H1 (cell line): ENCODE data around the gene POLE. TPM values are rescaled to one million over a fixed set of nuclear protein-coding genes. Genes with fewer than 3 reads are reported as not detected.

Experiments
- CTCF ChIA-PET: fragments of 300-600 bp; sonication (Branson Sonifier 250); formaldehyde crosslinking; loops from one replicate; lab custom pipeline; 2021; ENCODE audit not compliant: partially characterized antibody; lab: Charles Lee
- POLR2A ChIA-PET: fragments of 300-600 bp; sonication (Branson Sonifier 250); formaldehyde crosslinking; loops from one replicate; lab custom pipeline; 2021; ENCODE audit warnings: inconsistent platforms; ENCODE audit not compliant: partially characterized antibody; lab: Charles Lee
- DNase-seq, 2 experiments: peaks; one replicate each; pipeline versions ENCODE4 v3.0.0 to v3.0.0-alpha.2; 2010 to 2022; ENCODE audit warnings: low spot score in 2 of 2, low read depth in 1 of 2, mixed read lengths in 1 of 2
- FAIRE-seq: peaks from 2 replicates; lab custom pipeline; 2011; peaks lifted over from hg19 to GRCh38; lab: Jason Lieb, UNC
- H2AFZ ChIP-seq: 2 replicates; pipeline ENCODE4 v1.8.1; 2012; ENCODE audit warnings: low read length, inconsistent platforms
- H2AK5ac ChIP-seq: 2 replicates; pipeline ENCODE4 v1.6.1; 2013; ENCODE audit warnings: low read depth, low read length
- H2BK120ac ChIP-seq: replicated peaks from 2 replicates; pipeline ENCODE3; 2013; ENCODE audit warnings: low read depth, low read length, inconsistent platforms
- H2BK12ac ChIP-seq: 2 replicates; pipeline ENCODE4 v1.6.1; 2013; ENCODE audit warnings: low read depth, low read length
- H2BK15ac ChIP-seq: 2 replicates; pipeline ENCODE4 v1.6.1; 2013; ENCODE audit warnings: low read length
- H2BK20ac ChIP-seq: 2 replicates; pipeline ENCODE4 v1.6.1; 2013; ENCODE audit warnings: low read length
- H2BK5ac ChIP-seq: 2 replicates; pipeline ENCODE4 v1.6.1; 2013; ENCODE audit warnings: low read depth, low read length
- H3K14ac ChIP-seq: 2 replicates; pipeline ENCODE4 v1.6.1; 2013; ENCODE audit warnings: inconsistent platforms; ENCODE audit not compliant: insufficient read length
- H3K18ac ChIP-seq: 2 replicates; pipeline ENCODE4 v1.6.1; 2013; ENCODE audit warnings: low read length; ENCODE audit errors: extremely low read depth
- H3K23ac ChIP-seq: 2 replicates; pipeline ENCODE4 v1.6.1; 2013; ENCODE audit warnings: inconsistent platforms; ENCODE audit not compliant: insufficient read length
- H3K23me2 ChIP-seq: 2 replicates; pipeline ENCODE4 v1.6.1; 2013; ENCODE audit warnings: low read depth, low read length
- H3K27ac ChIP-seq: 2 replicates; pipeline ENCODE4 v1.6.1; 2011; ENCODE audit warnings: low read depth, low read length, inconsistent platforms
- H3K27me3 ChIP-seq, 4 experiments: replicated peaks in 1 of 4; 1 replicate in 1 of 4; 2 replicates in 3 of 4; pipeline versions ENCODE4 v1.6.1 to v1.8.1; 2011 to 2013; ENCODE audit warnings: low read length in 3 of 4, mild to moderate bottlenecking in 3 of 4, inconsistent platforms in 2 of 4, mixed read lengths in 2 of 4, moderate library complexity in 1 of 4; ENCODE audit not compliant: control insufficient read depth in 3 of 4, insufficient read depth in 3 of 4; ENCODE audit errors: extremely low read depth in 1 of 4
- H3K36me3 ChIP-seq, 4 experiments: 2 replicates each; pipeline versions ENCODE4 v1.6.1 to v1.8.1; 2011 to 2013; ENCODE audit warnings: mild to moderate bottlenecking in 4 of 4, low read length in 3 of 4, moderate library complexity in 2 of 4, control low read depth in 1 of 4, inconsistent platforms in 1 of 4; ENCODE audit not compliant: insufficient read depth in 4 of 4, control insufficient read depth in 2 of 4
- H3K4ac ChIP-seq: replicated peaks from 2 replicates; pipeline ENCODE3; 2013; ENCODE audit warnings: low read length, low read depth, mixed read lengths, inconsistent platforms; ENCODE audit not compliant: insufficient read length
- H3K4me1 ChIP-seq, 4 experiments: replicated peaks in 1 of 4; 1 replicate in 1 of 4; 2 replicates in 3 of 4; pipeline versions ENCODE4 v1.6.1 to v1.8.1; 2011 to 2013; ENCODE audit warnings: low read length in 3 of 4, inconsistent platforms in 2 of 4, mixed read lengths in 1 of 4; ENCODE audit not compliant: insufficient read depth in 4 of 4, control insufficient read depth in 3 of 4
- H3K4me2 ChIP-seq, 2 experiments: 2 replicates each; pipeline versions ENCODE4 v1.6.1 to v1.8.1; 2011 to 2013; ENCODE audit warnings: low read depth in 2 of 2, low read length in 2 of 2, control low read depth in 1 of 2, inconsistent platforms in 1 of 2, mild to moderate bottlenecking in 1 of 2; ENCODE audit not compliant: insufficient read depth in 1 of 2
- H3K4me3 ChIP-seq, 4 experiments: fragments of 200-600, 300-600 bp in 1 of 4; sonication (generic), shearing (Covaris generic), sonication (Bioruptor Twin) in 1 of 4; 2 replicates each; pipeline versions ENCODE4 v1.5.1 to v1.8.1; 2011 to 2016; ENCODE audit warnings: low read length in 4 of 4, low read depth in 3 of 4, control low read depth in 2 of 4, inconsistent platforms in 2 of 4, mild to moderate bottlenecking in 2 of 4, mixed read lengths in 1 of 4, moderate library complexity in 1 of 4; ENCODE audit not compliant: insufficient read depth in 2 of 4; ENCODE audit errors: extremely low read depth in 1 of 4
- H3K56ac ChIP-seq: replicated peaks from 2 replicates; pipeline ENCODE3; 2013; ENCODE audit warnings: low read depth, mild to moderate bottlenecking, mixed read lengths, low read length, inconsistent platforms; ENCODE audit not compliant: insufficient read length
- H3K79me1 ChIP-seq: 2 replicates; pipeline ENCODE4 v1.6.1; 2013; ENCODE audit warnings: low read depth, low read length, control low read depth
- H3K79me2 ChIP-seq, 2 experiments: 2 replicates each; pipeline versions ENCODE4 v1.6.1 to v1.8.1; 2012 to 2013; ENCODE audit warnings: low read length in 2 of 2, mild to moderate bottlenecking in 2 of 2, inconsistent platforms in 1 of 2; ENCODE audit not compliant: insufficient read depth in 2 of 2, control insufficient read depth in 1 of 2
- H3K9ac ChIP-seq, 4 experiments: replicated peaks in 1 of 4; 1 replicate in 1 of 4; 2 replicates in 3 of 4; pipeline versions ENCODE4 v1.6.1 to v1.8.1; 2011 to 2013; ENCODE audit warnings: low read depth in 3 of 4, low read length in 3 of 4, control low read depth in 2 of 4, mild to moderate bottlenecking in 2 of 4, moderate library complexity in 2 of 4, inconsistent platforms in 1 of 4; ENCODE audit errors: extremely low read depth in 1 of 4
- H3K9me3 ChIP-seq, 2 experiments: 2 replicates each; pipeline versions ENCODE4 v1.6.1 to v1.8.1; 2012 to 2013; ENCODE audit warnings: mild to moderate bottlenecking in 2 of 2, moderate library complexity in 2 of 2, control low read depth in 1 of 2, inconsistent platforms in 1 of 2, low read depth in 1 of 2, low read length in 1 of 2, mixed read lengths in 1 of 2; ENCODE audit not compliant: insufficient read depth in 2 of 2
- H4K20me1 ChIP-seq, 2 experiments: replicated peaks in 1 of 2; 2 replicates each; pipeline versions ENCODE3 to v1.8.1; 2011 to 2013; ENCODE audit warnings: inconsistent platforms in 2 of 2, low read length in 2 of 2, mild to moderate bottlenecking in 1 of 2; ENCODE audit not compliant: insufficient read depth in 2 of 2, control insufficient read depth in 1 of 2
- H4K5ac ChIP-seq: 2 replicates; pipeline ENCODE4 v1.6.1; 2013; ENCODE audit warnings: low read length, low read depth, mixed read lengths, inconsistent platforms; ENCODE audit not compliant: insufficient read length
- H4K8ac ChIP-seq: 2 replicates; pipeline ENCODE4 v1.8.0; 2013; ENCODE audit warnings: mild to moderate bottlenecking, moderate library complexity, low read length, inconsistent platforms; ENCODE audit not compliant: insufficient read depth; ENCODE audit errors: extremely low read depth
- H4K91ac ChIP-seq: replicated peaks from 2 replicates; pipeline ENCODE3; 2013; ENCODE audit warnings: low read length, mixed read lengths, inconsistent platforms; ENCODE audit not compliant: insufficient read length
- CEBPB ChIP-seq: IDR thresholded peaks from 2 replicates; pipeline ENCODE4 v1.6.1; 2012; ENCODE audit warnings: low read depth, low read length
- CREB1 ChIP-seq: IDR thresholded peaks from 2 replicates; pipeline ENCODE4 v1.6.1; 2012; ENCODE audit warnings: inconsistent platforms
- E2F6 ChIP-seq: IDR thresholded peaks from 2 replicates; pipeline ENCODE4 v1.6.1; 2012; ENCODE audit warnings: inconsistent platforms
- GABPA ChIP-seq: IDR thresholded peaks from 2 replicates; pipeline ENCODE4 v1.6.1; 2011; ENCODE audit warnings: mild to moderate bottlenecking, low read length, moderate library complexity, borderline replicate concordance; ENCODE audit not compliant: insufficient read depth
- SAP30 ChIP-seq: fragments of 300-600 bp; sonication (generic); IDR thresholded peaks from 2 replicates; pipeline ENCODE4 v1.7.1; 2012; ENCODE audit warnings: low read length, moderate library complexity, mild to moderate bottlenecking, inconsistent platforms; ENCODE audit not compliant: insufficient read depth, insufficient replicate concordance
- SP2 ChIP-seq: IDR thresholded peaks from 2 replicates; pipeline ENCODE4 v1.6.1; 2012; ENCODE audit warnings: mild to moderate bottlenecking, low read length, inconsistent platforms
- WGBS, 2 experiments: shearing (Covaris generic) in 1 of 2; methylation state at CpG; one replicate each; pipeline versions ENCODE4 v1.1.6 to v1.1.7; 2013 to 2015; ENCODE audit warnings: low lambda C conversion rate in 2 of 2, mixed read lengths in 2 of 2, inconsistent platforms in 1 of 2, low coverage in 1 of 2, missing lambda C conversion rate in 1 of 2; ENCODE audit not compliant: insufficient replicate concordance in 2 of 2, insufficient coverage in 1 of 2, insufficient read length in 1 of 2; ENCODE audit errors: extremely low coverage in 1 of 2, missing lambda C conversion rate in 1 of 2; 5-methylcytosine and 5-hydroxymethylcytosine counted together
- polyA plus RNA-seq, 7 experiments: library from polyadenylated mRNA; depleted of rRNA in 3 of 7; stranded (reverse) in 5 of 7; unstranded in 2 of 7; fragments of >200 nt in 5 of 7; fragments of 200-250 nt in 2 of 7; gene quantifications; 1 replicate in 5 of 7; 2 replicates in 1 of 7; 4 replicates in 1 of 7; pipeline versions ENCODE4 v1.2.1 to v1.2.3, GENCODE V29; 2011 to 2013; ENCODE audit warnings: missing spikeins in 2 of 7, mixed read lengths in 2 of 7
- total RNA-seq: library from RNA; stranded (reverse); fragmentation: NEBNext Ultra II Directional; extraction: Animal tissue kit (Norgen Biotek cat#: 25700); gene quantifications from 2 replicates; pipeline ENCODE4 v1.2.1, GENCODE V29; 2021

Gene POLE
- total and polyA plus RNA-seq, 2 of the 8 experiments (the other 6 are each of a cell fraction or from before 2014, with no cell fraction given), result 59.7 to 115 TPM

DNA sequence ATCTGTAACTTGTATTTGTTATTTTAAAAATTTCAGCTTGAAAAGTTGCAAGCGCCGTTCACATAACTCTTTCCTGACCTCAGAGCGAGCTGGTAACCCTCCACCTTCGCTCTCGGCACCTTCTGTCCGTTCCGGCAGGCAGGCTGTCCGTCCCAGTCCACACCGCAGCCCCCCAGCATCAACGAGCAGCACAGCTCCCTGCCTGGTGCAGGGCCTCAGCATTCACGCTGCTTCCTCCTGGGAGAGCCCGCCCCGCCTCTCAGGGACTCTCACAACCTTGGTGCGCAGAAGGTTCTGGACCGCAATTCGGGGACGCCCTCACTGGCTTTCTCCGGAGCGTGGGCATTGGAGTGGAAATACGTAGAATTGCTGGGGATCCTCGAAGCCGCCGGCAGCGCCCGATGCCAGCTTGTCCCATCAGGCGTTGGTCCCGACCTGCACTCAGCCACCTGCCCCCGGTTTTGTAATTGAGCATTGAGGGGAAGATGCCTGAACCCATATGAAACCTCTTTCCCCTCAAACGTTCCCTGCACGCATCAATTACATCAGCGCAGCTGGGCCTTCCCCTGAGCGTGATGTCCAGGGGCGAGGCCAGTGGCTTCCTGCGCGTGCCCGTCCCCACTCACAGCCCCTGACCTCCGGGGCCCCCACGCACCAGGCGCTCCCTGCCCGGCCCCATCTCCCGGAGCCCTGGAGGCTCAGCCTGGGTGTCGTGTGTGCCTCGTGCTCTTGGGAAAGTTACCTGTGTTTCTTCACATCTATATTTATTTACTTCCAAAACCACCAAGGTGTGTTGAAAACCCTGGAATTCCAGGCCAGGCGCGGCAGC is 95.8 kb downstream of the POLE start:
- no peak overlapping the region for H2AK5ac ChIP-seq
- no peaks in the 10 kb centered on the region for H3K79me1 ChIP-seq
- no peak overlapping the region for H3K4ac ChIP-seq
- H3K4me2 ChIP-seq, result no peak overlapping the region
- H2AFZ ChIP-seq, result no peak overlapping the region
- H3K56ac ChIP-seq, result no peak overlapping the region
- H3K14ac ChIP-seq, result no peak overlapping the region
- ChIA-PET POLR2A (interaction anchor here (0.5 to 2.4 kb wide), 3 partner anchors 9 to 203 kb away, joined by 4 to 18 read pairs (median 4); partner anchors contain the start of gene P2RX2), CTCF (interaction anchor here (0.7 to 1.5 kb wide), 6 partner anchors 8 to 218 kb away, joined by 3 to 6 read pairs (median 4); no protein-coding TSS in a partner anchor)
- no peak overlapping the region for H2BK120ac ChIP-seq
- no peaks in the 10 kb centered on the region for H3K4me1 ChIP-seq
- H3K23ac ChIP-seq, result no peak overlapping the region
- peak overlapping the region; percentile 14; the same call in 1 of the 2 replicates for H4K8ac ChIP-seq
- no peak overlapping the region for H2BK15ac ChIP-seq
- no peak overlapping the region for H4K91ac ChIP-seq
- peaks cover 0 to 12% of the 10 kb centered on the region in 2 experiments; a peak in 1 of 4 replicates for H3K9me3 ChIP-seq
- H3K23me2 ChIP-seq, result no peaks in the 10 kb centered on the region
- H3K9ac ChIP-seq, result no peak overlapping the region
- H2BK20ac ChIP-seq, result no peak overlapping the region
- H2BK5ac ChIP-seq, result no peak overlapping the region
- H4K20me1 ChIP-seq, result peaks cover 0 to 5% of the 10 kb centered on the region in 2 experiments
- WGBS, 2 experiments, result 91% methylated on average over 42 of the region's 45 CpGs; no CpG with 5 or more reads in 1 of the 2 experiments
- DNase-seq, result no peak
- TF ChIP-seq CREB1, result no peak
- TF ChIP-seq SAP30, result no peak
- no peak for TF ChIP-seq CEBPB
- no peak for TF ChIP-seq E2F6
- no peak for TF ChIP-seq SP2
- no peak for TF ChIP-seq GABPA
- no peak overlapping the region for H2BK12ac ChIP-seq
- peaks cover 42 to 83% (median 79%) of the 10 kb centered on the region in 4 experiments for H3K27me3 ChIP-seq
- H3K4me3 ChIP-seq, result no peak overlapping the region
- H3K27ac ChIP-seq, result no peak overlapping the region
- H3K79me2 ChIP-seq, result no peaks in the 10 kb centered on the region
- H3K36me3 ChIP-seq, result no peaks in the 10 kb centered on the region
- H3K18ac ChIP-seq, result no peak overlapping the region
- no peak overlapping the region for H4K5ac ChIP-seq
- no peak for FAIRE-seq
